SU-DHL-6 (cell line): ENCODE measurements around the gene MAST2.

Source experiments
- H2AFZ ChIP-seq: fragments of 200-600 bp; sonication (generic); 2 replicates; pipeline ENCODE4 v1.6.1; 2014; ENCODE audit warnings: low read depth, mild to moderate bottlenecking, moderate library complexity, mixed read lengths, antibody characterized with exemption, low read length; ENCODE audit not compliant: severe bottlenecking
- H3F3A ChIP-seq: fragments of 200-600 bp; shearing (Covaris generic); 2 replicates; pipeline ENCODE4 v1.6.0; 2016; ENCODE audit warnings: antibody characterized with exemption, mild to moderate bottlenecking; ENCODE audit not compliant: insufficient read depth
- H3K27ac ChIP-seq: fragments of 200-600 bp; sonication (generic); 2 replicates; pipeline ENCODE4 v1.5.1; 2016; ENCODE audit warnings: low read depth, mild to moderate bottlenecking, low read length, moderate library complexity, mixed read lengths
- H3K27me3 ChIP-seq: fragments of 200-600 bp; sonication (generic), shearing (Covaris generic); 2 replicates; pipeline ENCODE4 v1.6.0; 2014; ENCODE audit warnings: mild to moderate bottlenecking, low read length
- H3K36me3 ChIP-seq: fragments of 200-600 bp; sonication (generic); 2 replicates; pipeline ENCODE4 v1.6.1; 2014; ENCODE audit warnings: mild to moderate bottlenecking, low read length, mixed read lengths
- H3K4me2 ChIP-seq: fragments of 300-600, 200-600 bp; shearing (Covaris generic), sonication (generic); 2 replicates; pipeline ENCODE4 v1.6.0; 2014; ENCODE audit warnings: low read length, low read depth, mild to moderate bottlenecking; ENCODE audit not compliant: poor library complexity, severe bottlenecking
- H3K4me3 ChIP-seq: fragments of 200-600 bp; sonication (generic); 2 replicates; pipeline ENCODE4 v1.5.1; 2014; ENCODE audit warnings: antibody characterized with exemption, low read length, mild to moderate bottlenecking, mixed read lengths; ENCODE audit not compliant: insufficient read depth, poor library complexity, severe bottlenecking
- H3K79me2 ChIP-seq: fragments of 200-600 bp; sonication (generic); 2 replicates; pipeline ENCODE4 v1.6.1; 2014; ENCODE audit warnings: mild to moderate bottlenecking, low read length, moderate library complexity; ENCODE audit not compliant: insufficient read depth
- H3K9ac ChIP-seq: fragments of 200-600 bp; sonication (generic); 2 replicates; pipeline ENCODE4 v1.7.0; 2014; ENCODE audit warnings: mild to moderate bottlenecking, low read length
- H3K9me2 ChIP-seq: fragments of 200-600 bp; sonication (generic); replicated peaks from 2 replicates; pipeline ENCODE4 v1.6.1; 2014; ENCODE audit warnings: low read length; ENCODE audit not compliant: insufficient read depth
- H3K9me3 ChIP-seq: fragments of 200-600 bp; sonication (generic); 2 replicates; pipeline ENCODE4 v1.6.1; 2014; ENCODE audit warnings: low read length, mixed read lengths; ENCODE audit not compliant: insufficient read depth
- H4K20me1 ChIP-seq: fragments of 200-600 bp; sonication (generic); 2 replicates; pipeline ENCODE4 v1.6.1; 2014; ENCODE audit warnings: low read depth, mild to moderate bottlenecking, antibody characterized with exemption, low read length, moderate library complexity, mixed read lengths
- EZH2phosphoT487 ChIP-seq: fragments of 200-600 bp; sonication (generic), shearing (Covaris generic); conservative IDR thresholded peaks from 2 replicates; pipeline ENCODE4 v1.6.1; 2018; ENCODE audit warnings: mild to moderate bottlenecking, antibody characterized with exemption, low read length, moderate library complexity, mixed read lengths
- TF ChIP-seq, protein P1 (sequence below): fragments of 200-600 bp; sonication (generic); IDR thresholded peaks from one replicate; pipeline ENCODE4 v1.5.1; 2017; ENCODE audit warnings: antibody characterized with exemption, mild to moderate bottlenecking, low read length, moderate library complexity; ENCODE audit not compliant: insufficient read depth, poor library complexity, severe bottlenecking

The MAST2 gene

DNA sequence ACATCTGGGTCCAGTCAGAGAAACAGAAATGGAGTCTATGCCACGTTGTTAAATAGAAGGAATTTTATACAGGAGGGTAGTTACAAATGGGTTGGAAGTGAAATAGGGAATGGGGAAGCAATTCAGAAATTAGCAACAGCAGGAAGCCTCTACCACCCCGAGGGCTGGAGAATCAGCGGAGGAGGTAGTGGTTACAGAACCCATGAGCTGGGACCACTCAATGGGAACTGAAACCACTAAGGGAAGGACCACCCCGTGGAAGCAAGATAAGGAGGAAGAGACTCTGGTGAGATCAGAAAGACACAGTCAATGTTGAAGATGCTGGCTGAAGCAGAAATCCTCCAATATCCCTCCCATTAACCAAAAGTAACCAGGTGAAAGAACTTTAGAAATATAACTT is 15.5 kb upstream of the MAST2 start:
- Histone ChIP-seq H3K4me2 (no peak overlapping the region), H3K27ac (no peak overlapping the region)

DNA sequence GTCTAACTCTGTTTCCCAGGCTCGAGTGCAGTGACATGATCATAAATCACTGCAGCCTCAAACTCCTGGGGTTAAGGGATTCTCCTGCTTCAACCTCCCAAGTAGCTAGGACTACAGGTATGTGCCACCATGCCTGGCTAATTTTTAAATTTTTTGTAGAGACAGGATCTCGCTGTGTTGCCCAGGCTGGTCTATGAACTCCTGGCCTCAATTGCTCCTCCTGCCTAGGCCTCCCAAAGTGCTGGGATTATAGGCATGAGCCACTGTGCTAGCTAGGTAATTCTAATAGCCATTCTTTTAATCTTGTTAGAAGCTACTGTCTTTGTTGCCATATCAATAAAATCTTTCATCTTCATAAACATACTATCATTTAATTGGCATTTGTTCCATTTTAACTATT is 13.8 kb upstream of the MAST2 start:
- Histone ChIP-seq H3K9me2 (no peaks in the 10 kb centered on the region), H3K36me3 (no peaks in the 10 kb centered on the region), H3K79me2 (no peaks in the 10 kb centered on the region), H4K20me1 (no peaks in the 10 kb centered on the region), H2AFZ (no peak overlapping the region), H3F3A (no peaks in the 10 kb centered on the region), H3K9me3 (no peaks in the 10 kb centered on the region), H3K27me3 (no peaks in the 10 kb centered on the region), H3K4me3 (no peak overlapping the region), H3K27ac (no peak overlapping the region), H3K4me2 (no peak overlapping the region), H3K9ac (no peak overlapping the region)
- TF ChIP-seq, protein P1, sequence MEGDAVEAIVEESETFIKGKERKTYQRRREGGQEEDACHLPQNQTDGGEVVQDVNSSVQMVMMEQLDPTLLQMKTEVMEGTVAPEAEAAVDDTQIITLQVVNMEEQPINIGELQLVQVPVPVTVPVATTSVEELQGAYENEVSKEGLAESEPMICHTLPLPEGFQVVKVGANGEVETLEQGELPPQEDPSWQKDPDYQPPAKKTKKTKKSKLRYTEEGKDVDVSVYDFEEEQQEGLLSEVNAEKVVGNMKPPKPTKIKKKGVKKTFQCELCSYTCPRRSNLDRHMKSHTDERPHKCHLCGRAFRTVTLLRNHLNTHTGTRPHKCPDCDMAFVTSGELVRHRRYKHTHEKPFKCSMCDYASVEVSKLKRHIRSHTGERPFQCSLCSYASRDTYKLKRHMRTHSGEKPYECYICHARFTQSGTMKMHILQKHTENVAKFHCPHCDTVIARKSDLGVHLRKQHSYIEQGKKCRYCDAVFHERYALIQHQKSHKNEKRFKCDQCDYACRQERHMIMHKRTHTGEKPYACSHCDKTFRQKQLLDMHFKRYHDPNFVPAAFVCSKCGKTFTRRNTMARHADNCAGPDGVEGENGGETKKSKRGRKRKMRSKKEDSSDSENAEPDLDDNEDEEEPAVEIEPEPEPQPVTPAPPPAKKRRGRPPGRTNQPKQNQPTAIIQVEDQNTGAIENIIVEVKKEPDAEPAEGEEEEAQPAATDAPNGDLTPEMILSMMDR, result no peak
- no peak for TF ChIP-seq EZH2phosphoT487

More for the DNA sequence above, 15.5 kb upstream of the MAST2 start:
- Histone ChIP-seq H4K20me1 (no peaks in the 10 kb centered on the region), H3K36me3 (no peaks in the 10 kb centered on the region), H3K9me2 (no peaks in the 10 kb centered on the region), H3K4me3 (no peak overlapping the region), H3K9ac (no peak overlapping the region), H3F3A (no peaks in the 10 kb centered on the region), H2AFZ (no peak overlapping the region), H3K79me2 (no peaks in the 10 kb centered on the region), H3K27me3 (no peaks in the 10 kb centered on the region), H3K9me3 (no peaks in the 10 kb centered on the region)
- TF ChIP-seq, protein P1, result no peak
- TF ChIP-seq EZH2phosphoT487, result no peak

DNA sequence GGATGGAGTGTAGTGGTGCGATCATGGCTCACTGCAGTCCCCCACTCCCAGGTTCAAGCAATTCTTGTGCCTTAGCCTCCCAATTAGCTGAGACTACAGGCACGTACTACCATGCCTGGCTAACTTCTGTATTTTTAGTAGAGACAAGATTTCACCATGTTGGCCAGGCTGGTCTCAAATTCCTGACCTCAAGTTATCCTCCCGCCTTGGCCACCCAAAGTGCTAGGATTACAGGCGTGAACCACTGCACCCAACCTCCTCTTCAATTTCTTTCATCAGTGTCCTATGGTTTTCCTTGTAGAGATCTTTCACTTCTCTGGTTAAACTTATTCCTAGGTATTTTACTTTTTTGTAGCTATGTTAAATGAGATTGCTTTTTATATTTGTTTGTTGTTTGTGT is 10.7 kb upstream of the MAST2 start:
- TF ChIP-seq, protein P1, result no peak
- no peak for TF ChIP-seq EZH2phosphoT487
- Histone ChIP-seq H3K79me2 (no peaks in the 10 kb centered on the region), H3K27ac (no peak overlapping the region), H3K9ac (no peak overlapping the region), H3K4me3 (no peak overlapping the region), H3K27me3 (no peaks in the 10 kb centered on the region), H3K4me2 (no peak overlapping the region), H3F3A (no peaks in the 10 kb centered on the region), H3K9me3 (no peaks in the 10 kb centered on the region), H3K9me2 (no peaks in the 10 kb centered on the region), H2AFZ (no peak overlapping the region), H4K20me1 (no peaks in the 10 kb centered on the region), H3K36me3 (no peaks in the 10 kb centered on the region)
